Mucosa of stomach (tissue), 1 donor: ENCODE data around the gene ATG16L2.

Experiments
- H3K27me3 ChIP-seq: one replicate; pipeline ENCODE4 v1.7.0; 2013; ENCODE audit warnings: mild to moderate bottlenecking, low read length; ENCODE audit not compliant: control insufficient read depth, insufficient read depth
- H3K36me3 ChIP-seq: one replicate; pipeline ENCODE4 v1.7.0; 2013; ENCODE audit warnings: low read length; ENCODE audit not compliant: control insufficient read depth, insufficient read depth
- H3K4me1 ChIP-seq: one replicate; pipeline ENCODE4 v1.7.0; 2013; ENCODE audit warnings: mild to moderate bottlenecking, low read length; ENCODE audit not compliant: control insufficient read depth, insufficient read depth
- H3K4me3 ChIP-seq: one replicate; pipeline ENCODE4 v1.7.0; 2013; ENCODE audit warnings: low read length
- H3K9ac ChIP-seq: one replicate; pipeline ENCODE4 v1.7.0; 2013; ENCODE audit warnings: mild to moderate bottlenecking, low read length, moderate library complexity
- H3K9me3 ChIP-seq: one replicate; pipeline ENCODE4 v1.7.0; 2013; ENCODE audit warnings: mild to moderate bottlenecking, low read length, moderate library complexity; ENCODE audit not compliant: control insufficient read depth
- donor health status: Pancreatic carcinoma.

Gene ATG16L2

DNA sequence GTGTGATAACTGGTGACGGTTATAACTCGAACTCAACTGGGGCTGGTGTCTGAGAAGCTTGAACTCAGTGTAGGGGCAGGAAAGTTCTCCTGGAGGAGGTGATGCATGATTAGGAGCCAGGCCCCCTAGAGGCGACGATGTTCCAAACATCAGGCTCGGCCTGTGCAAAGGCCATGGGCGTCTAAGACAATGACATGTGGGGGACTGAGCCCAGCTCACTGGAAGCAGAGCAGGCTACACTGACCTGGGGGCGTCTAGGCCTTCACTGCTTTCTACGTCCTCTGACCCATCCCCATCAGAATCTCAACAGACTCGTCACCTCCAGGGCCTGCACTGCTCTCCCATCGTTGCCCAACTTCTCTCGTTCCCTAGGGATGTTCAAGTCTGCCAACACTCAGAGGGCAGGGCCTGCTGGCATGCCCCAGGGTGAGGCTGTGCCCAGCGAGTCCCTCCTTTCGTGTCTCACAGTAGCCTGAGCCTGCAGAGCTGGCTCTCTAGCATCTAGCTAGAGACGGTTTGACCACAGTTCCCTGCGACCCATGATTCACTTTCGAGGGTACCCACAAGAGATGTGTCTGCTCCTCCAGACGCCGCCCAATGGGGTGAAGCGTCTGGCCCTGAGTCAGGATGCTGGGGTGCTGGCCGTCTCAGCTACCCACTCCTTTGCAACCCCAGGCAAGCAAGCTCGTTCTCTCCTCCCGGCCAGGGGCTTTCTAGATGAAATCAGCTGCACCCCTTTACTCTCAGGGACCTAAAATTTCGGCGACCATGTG, 1.1 kb upstream of the ATG16L2 start:
- Histone ChIP-seq H3K4me3 (peak overlapping the region; percentile 79), H3K9ac (peak overlapping the region; percentile 75), H3K4me1 (peaks cover 25% of the 10 kb centered on the region), H3K36me3 (no peaks in the 10 kb centered on the region), H3K9me3 (no peaks in the 10 kb centered on the region), H3K27me3 (no peaks in the 10 kb centered on the region)

DNA sequence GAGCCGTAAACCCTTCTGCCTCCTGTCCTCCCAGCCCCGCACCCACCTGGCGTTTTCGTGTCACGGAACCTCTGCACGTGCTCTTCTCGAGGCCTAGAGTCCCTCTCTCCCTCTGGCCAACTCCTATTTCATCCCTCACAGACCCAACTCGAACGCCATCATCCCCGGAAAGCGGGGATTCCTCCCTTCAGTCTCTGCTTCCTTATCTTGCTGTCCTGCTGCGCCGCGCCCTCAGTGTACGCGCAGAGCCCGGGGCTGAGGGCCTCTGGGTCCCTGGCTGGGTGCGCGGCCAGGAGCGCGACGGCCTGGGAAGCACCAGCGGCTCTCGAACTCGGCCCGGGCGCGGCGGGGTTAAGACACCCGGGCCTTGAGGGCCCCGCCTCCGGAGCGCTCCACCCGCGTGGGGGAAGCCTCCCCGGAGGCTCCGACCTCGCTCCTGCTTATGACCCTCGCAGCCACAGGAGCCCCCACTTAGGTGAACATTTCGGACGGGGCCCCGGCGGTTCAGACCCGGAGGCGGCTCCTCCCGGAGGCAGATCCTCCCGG, 398 bp upstream of the ATG16L2 start:
- Histone ChIP-seq H3K27me3 (no peaks in the 10 kb centered on the region), H3K9ac (peak overlapping the region; percentile 75), H3K36me3 (peaks cover 3% of the 10 kb centered on the region), H3K4me3 (peak overlapping the region; percentile 79), H3K9me3 (no peaks in the 10 kb centered on the region), H3K4me1 (peaks cover 25% of the 10 kb centered on the region)

DNA sequence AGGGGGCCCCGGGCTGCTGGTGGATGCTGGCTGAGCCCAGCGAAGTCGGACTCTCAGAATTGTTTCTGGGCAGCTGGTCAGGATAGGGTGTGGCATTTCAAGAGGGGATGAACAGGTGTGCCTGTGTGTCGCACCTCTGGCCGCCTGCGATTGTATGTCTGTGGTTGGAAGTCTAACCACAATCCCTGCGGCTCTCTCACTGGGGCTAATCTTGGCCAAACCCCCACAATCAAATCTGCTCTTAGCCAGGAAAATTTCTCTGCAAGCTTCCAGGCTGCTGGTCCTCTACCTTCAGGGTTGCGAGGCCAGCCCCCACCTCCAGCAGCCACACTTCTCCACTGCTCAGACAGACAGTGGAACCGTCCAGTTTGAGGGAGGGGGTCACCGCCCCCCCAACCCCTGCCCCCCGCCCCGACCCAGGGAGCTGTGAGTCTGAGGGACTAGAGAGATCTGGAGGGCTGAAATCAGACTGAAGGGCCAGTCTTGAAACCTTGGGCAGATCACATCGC, 953 bp downstream of the ATG16L2 start:
- H3K4me3 ChIP-seq = peak overlapping the region; percentile 79
- H3K4me1 ChIP-seq = peaks cover 25% of the 10 kb centered on the region
- peak overlapping the region; percentile 75 for H3K9ac ChIP-seq
- peaks cover 6% of the 10 kb centered on the region for H3K36me3 ChIP-seq
- no peaks in the 10 kb centered on the region for H3K9me3 ChIP-seq
- H3K27me3 ChIP-seq = no peaks in the 10 kb centered on the region

DNA sequence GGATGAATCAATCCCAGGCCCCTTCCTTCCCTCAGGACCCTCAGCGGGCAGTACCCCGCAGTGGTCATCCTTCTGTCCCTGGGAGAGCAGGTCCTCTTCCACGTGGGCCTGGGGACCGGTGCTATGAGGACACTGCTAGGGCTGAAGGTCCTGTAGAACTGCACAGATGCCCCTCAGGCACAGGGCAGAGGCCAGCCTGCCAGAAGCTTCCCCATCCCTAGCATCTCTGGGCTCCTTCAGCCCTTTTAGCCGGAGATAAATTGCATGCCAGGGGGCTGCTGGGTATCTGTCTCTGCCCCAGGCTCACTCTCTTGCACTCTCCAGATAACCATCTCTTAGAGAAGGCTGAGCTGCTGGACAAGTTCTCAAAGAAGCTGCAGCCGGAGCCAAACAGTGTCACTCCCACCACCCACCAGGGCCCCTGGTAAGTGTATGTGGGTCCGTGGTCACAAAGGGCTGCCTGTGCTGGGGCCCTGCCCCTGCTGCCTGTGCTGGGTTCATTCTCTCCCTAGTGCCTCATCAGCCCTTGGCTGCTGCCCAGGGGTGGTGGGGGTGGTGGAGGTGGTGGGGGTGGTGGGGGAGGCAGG, 2.3 kb downstream of the ATG16L2 start:
- no peaks in the 10 kb centered on the region for H3K27me3 ChIP-seq
- H3K36me3 ChIP-seq = peaks cover 6% of the 10 kb centered on the region
- no peaks in the 10 kb centered on the region for H3K9me3 ChIP-seq
- no peak overlapping the region for H3K9ac ChIP-seq
- no peak overlapping the region for H3K4me3 ChIP-seq
- H3K4me1 ChIP-seq = peaks cover 35% of the 10 kb centered on the region

DNA sequence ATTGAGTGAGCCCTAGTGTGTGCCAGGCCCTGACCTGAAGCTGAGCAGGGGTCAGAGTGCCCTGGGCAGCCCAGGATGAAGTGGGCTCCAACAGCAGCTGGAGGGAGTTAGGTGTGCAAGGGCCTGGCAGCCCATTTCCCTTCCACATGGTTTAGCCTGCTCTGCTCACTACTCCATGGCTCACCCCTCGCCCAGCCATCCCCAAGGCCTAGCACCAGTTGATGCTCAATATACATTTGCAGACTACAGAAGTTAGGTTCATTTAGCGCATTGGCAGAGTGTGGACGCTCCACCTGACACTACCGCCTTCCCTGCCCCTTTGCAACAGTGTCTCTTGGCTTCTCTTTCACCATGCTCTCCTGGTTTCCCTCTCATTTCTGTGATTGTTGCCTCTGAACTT, 3.8 kb downstream of the ATG16L2 start:
- no peak overlapping the region for H3K4me3 ChIP-seq
- H3K4me1 ChIP-seq = peaks cover 34% of the 10 kb centered on the region
- H3K9me3 ChIP-seq = no peaks in the 10 kb centered on the region
- H3K36me3 ChIP-seq = peaks cover 6% of the 10 kb centered on the region
- H3K27me3 ChIP-seq = no peaks in the 10 kb centered on the region
- no peak overlapping the region for H3K9ac ChIP-seq

DNA sequence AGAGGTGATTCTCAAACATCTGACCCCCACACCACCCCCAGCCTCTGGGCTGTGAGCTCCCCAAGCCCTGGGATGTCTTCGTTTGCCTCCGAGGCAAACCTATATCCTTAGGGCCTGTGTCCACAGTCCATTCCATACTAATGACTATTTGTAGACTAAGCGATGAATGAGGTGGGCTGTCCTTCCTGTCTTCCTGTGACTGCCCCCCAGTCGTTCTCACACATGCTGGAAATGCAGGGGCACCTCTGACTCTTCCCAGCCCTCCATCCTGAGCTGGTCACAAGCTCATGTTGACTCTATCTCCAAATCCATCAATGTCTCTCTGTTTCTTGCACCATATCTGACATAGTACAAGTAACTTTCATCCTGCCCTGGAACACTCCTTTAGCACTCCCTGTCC, 4.8 kb downstream of the ATG16L2 start:
- Histone ChIP-seq H3K9me3 (no peaks in the 10 kb centered on the region), H3K36me3 (peaks cover 6% of the 10 kb centered on the region), H3K27me3 (no peaks in the 10 kb centered on the region), H3K4me3 (no peak overlapping the region), H3K9ac (no peak overlapping the region), H3K4me1 (peaks cover 24% of the 10 kb centered on the region)

DNA sequence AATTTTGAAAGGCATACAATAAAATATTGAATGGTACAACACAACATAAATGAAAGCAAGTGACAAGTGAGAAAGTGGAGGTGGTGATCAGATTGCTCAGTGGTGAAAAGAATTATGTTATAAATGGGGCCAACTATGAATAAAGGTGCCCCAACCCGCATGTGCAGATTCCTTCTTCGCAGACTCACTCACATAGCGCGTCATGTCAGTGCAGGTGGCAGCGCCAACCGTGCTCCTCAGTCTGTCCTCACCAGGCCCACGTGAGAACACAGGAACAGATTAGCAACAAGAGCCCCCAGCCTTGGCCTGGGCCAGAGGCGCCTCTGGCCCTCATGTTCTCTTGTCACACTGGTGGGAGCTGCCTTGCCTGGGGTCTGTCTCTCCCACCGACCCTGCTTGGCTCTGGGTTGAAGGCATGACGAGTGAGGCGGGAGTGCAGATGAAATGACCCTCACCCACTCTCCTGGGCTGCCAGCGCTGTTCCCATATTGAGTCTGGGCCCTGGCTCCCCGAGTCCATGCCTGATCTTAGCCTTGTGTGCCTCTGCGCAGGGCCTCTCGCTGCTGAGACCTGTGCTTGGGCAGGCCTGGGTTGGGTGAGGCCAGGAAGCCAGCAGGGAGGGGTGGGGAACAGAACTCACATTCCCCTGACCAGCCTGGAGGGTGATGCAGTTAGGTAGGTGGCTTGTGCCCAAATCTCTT, 6.4 kb downstream of the ATG16L2 start:
- Histone ChIP-seq H3K4me1 (peaks cover 17% of the 10 kb centered on the region), H3K9me3 (no peaks in the 10 kb centered on the region), H3K36me3 (peaks cover 6% of the 10 kb centered on the region), H3K27me3 (no peaks in the 10 kb centered on the region), H3K9ac (no peak overlapping the region), H3K4me3 (no peak overlapping the region)

DNA sequence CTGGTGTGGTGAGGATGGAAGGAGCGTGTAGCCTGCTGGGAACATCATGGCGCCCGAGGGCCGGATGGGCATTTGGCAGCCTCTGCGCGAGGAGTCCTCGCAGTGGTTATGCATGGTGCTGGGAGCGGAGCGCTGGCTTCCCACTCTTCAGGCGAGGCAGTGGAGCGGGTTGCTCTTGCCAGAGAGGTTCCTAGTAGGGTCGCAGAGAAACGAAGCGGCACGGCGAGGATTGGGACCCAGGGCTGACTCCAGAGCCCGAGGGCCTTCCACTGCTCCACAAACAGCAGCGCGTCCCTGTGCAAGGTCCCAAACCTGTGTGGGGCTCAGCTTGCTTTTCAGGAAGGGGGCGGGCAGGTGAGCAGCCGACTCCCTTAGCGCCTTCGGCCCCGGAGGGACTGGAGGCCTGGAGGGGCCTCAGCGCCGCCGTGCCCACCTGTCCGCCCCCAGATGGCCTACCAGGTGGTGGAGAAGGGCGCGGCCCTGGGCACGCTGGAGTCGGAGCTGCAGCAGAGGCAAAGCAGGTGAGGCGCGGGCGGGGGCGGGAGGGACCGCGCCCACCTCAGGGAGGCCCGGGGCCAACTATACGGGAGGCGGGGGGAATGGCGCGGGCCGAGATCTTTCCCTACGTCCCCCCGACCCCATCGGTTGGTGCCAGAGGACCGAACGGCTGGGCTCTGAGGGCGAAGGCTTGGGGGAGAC, 7.2 kb downstream of the ATG16L2 start:
- peak overlapping the region; percentile 57 for H3K9ac ChIP-seq
- H3K27me3 ChIP-seq = no peaks in the 10 kb centered on the region
- peaks cover 6% of the 10 kb centered on the region for H3K36me3 ChIP-seq

DNA sequence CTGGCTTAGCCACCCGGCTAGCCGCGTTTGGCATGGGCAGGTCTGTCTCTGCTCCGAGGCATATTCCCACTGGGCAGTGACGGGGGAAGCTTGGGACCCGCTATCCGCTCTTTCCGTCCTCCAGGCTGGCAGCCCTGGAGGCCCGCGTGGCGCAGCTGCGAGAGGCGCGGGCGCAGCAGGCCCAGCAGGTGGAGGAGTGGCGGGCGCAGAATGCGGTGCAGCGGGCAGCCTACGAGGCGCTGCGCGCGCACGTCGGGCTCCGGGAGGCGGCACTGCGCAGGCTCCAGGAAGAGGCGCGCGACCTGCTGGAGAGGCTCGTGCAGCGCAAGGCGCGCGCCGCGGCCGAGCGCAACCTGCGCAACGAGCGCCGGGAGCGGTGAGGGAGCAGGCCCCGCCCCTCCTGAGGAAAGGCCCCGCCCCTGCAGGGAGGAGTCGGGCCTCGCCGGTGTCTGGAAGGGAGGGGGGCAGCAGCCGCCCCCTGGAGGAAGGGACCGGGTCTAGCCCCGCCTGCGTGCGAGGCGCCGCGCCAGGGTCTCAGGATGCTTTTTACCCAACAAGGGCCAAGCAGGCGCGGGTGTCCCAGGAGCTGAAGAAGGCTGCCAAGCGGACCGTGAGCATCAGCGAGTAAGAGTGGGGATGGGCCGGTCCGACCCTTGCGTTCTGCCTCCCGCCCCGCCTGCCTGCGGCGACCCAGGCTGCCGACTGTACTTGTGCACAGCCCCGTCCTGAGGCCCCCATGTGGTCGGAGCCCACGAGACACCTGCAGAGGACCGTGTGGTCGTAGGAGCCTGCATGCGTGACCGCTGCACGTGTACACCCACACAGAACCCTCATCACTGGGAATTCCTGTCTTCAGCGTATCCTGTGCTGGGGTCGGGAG, 7.9 kb downstream of the ATG16L2 start:
- Histone ChIP-seq H3K9me3 (no peaks in the 10 kb centered on the region), H3K27me3 (no peaks in the 10 kb centered on the region), H3K4me3 (peak overlapping the region; percentile 31), H3K9ac (peak overlapping the region; percentile 57), H3K36me3 (peaks cover 6% of the 10 kb centered on the region), H3K4me1 (peaks cover 15% of the 10 kb centered on the region)

More for the DNA sequence above, 7.2 kb downstream of the ATG16L2 start:
- Histone ChIP-seq H3K9me3 (no peaks in the 10 kb centered on the region), H3K4me1 (peaks cover 15% of the 10 kb centered on the region), H3K4me3 (peak overlapping the region; percentile 31)

DNA sequence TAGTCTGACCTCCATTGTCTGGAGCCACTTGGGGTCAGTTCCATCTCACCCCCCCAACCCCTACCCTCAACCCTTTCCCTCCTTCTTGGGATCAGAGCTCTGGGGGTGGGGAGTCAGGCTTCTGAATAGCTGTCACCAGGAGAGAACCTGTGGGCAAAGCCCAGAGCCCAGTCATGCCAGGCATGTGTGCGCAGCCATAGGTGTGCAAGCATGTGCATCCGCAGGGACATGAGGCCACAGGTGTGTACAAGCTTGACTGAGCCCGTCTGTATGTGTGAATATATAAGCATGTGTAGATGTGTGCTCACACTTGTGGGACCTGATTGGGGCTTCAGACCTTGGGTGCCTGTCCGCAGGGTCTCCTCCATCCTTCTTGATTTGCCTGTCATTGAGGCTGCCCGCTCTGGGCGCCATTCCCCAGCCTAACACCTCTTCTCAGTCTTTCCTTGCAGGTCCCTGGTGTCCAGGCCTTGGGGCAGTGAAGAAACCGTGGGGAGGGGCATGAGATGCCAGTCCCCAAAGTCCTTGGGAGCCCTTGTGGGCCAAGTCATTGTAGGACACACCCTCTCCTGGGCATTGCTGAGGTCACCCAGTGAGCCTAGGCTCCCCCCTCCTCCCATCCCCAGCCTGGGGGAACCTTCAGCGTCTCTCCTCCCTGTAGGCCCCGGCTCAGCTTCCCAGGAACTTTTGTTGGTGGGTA, 9.0 kb downstream of the ATG16L2 start:
- Histone ChIP-seq H3K4me1 (peaks cover 15% of the 10 kb centered on the region), H3K9me3 (no peaks in the 10 kb centered on the region), H3K36me3 (peaks cover 6% of the 10 kb centered on the region), H3K9ac (no peak overlapping the region), H3K4me3 (no peak overlapping the region), H3K27me3 (no peaks in the 10 kb centered on the region)
